Measurements from ENCODE around the gene ZNF738.

DNA sequence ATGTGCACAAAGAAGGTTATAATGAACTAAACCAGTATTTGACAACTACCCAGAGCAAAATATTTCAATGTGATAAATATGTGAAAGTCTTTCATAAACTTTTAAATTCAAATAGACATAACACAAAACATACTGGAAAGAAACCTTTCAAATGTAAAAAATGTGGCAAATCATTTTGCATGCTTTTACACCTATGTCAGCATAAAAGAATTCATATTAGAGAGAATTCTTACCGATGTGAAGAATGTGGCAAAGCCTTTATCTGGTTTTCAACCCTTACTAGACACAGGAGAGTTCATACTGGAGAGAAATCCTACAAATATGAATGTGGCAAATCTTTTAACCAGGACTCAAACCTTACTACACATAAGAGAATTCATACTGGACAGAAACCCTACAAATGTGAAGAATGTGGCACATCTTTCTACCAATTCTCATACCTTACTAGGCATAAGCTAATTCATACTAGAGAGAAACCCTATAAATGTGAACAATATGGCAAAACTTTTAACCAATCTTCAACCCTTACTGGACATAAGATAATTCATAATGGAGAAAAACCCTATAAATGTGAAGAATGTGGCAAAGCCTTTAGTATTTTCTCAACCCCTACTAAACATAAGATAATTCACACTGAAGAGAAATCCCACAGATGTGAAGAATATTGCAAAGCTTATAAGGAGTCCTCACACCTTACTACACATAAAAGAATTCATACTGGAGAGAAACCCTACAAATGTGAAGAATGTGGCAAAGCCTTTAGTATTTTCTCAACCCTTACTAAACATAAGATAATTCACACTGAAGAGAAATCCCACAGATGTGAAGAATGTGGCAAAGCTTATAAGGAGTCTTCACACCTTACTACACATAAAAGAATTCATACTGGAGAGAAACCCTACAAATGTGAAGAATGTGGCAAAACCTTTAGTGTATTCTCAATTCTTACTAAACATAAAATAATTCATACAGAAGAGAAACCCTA, 64.5 kb downstream of the ZNF738 start:
- no peak for TF ChIP-seq GATA3 (IDR thresholded peaks at IDR 0.05; ENCODE audit: low read depth, low read length)
- no peak for TF ChIP-seq GATA2 (IDR thresholded peaks at IDR 0.05; ENCODE audit: low read depth, low read length)

Measured in SH-SY5Y (cell line).